Endothelial cell of umbilical vein (primary cell): Measurements from ENCODE around the gene ERBB4.
"Not testable (repeated sequence)": the region's sequence is repeated elsewhere in the genome, so short reads cannot be mapped to it uniquely, and the experiment has no call there.

Experiments used
- CTCF ChIP-seq, 2 donors: IDR thresholded peaks; 1 replicate in 1 of 2; 2 replicates in 1 of 2; pipeline ENCODE4 v1.5.1; 2011; ENCODE audit warnings: low read length in 2 of 2, mild to moderate bottlenecking in 2 of 2, moderate library complexity in 2 of 2, control low read depth in 1 of 2, inconsistent platforms in 1 of 2, low read depth in 1 of 2; ENCODE audit not compliant: insufficient read depth in 1 of 2; ENCODE audit errors: extremely low read depth in 1 of 2
- EZH2 ChIP-seq: IDR thresholded peaks from 2 replicates; pipeline ENCODE4 v1.6.1; 2012; ENCODE audit warnings: borderline replicate concordance, low read depth, mild to moderate bottlenecking, moderate library complexity, low read length, inconsistent platforms; ENCODE audit not compliant: severe bottlenecking
- MYC ChIP-seq: IDR thresholded peaks from one replicate; pipeline ENCODE4 v1.6.1; 2011; ENCODE audit warnings: mild to moderate bottlenecking, low read depth, low read length
- POLR2A ChIP-seq: IDR thresholded peaks from 2 replicates; pipeline ENCODE4 v1.6.1; 2012; ENCODE audit warnings: low read depth, mild to moderate bottlenecking, control low read depth, low read length

DNA sequence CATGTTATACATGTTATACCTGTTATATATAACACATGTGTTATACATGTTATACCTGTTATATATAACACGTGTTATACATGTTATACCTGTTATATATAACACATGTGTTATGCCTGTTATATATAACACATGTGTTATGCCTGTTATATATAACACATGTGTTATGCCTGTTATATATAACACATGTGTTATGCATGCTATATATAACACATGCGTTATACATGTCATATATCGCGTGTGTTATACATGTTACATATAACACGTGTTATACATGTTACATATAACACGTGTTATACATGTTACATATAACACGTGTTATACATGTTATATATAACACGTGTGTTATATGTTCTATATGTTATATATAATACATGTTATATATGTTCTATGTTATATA is 347.2 kb downstream of the ERBB4 start:
- TF ChIP-seq POLR2A; EZH2; CTCF (IDR thresholded peaks at IDR 0.05; ENCODE audit: extremely low read depth in 1 of 2, insufficient read depth in 1 of 2, low read depth in 1 of 2, low read length in 2 of 2); MYC: not testable (repeated sequence)
